K562 (cell line): ENCODE results near the gene CXCL13. TPM values are rescaled to one million over a fixed set of nuclear protein-coding genes. Genes with fewer than 3 reads are reported as not detected.

ENCODE experiments used
- ATAC-seq: fragments of 200-7000 bp; cut with Tn5 transposase; 3 replicates; pipeline ENCODE4 v1.9.1; 2020; ENCODE audit warnings: moderate library complexity
- BruUV-seq: library from RNA; stranded (reverse); fragments of 400-500 nt; replicated peaks from 2 replicates; lab custom pipeline; 2021; lab: Mats Ljungman, UMichigan
- CTCF ChIA-PET: fragments of 300-600 bp; formaldehyde crosslinking; extraction: SDS; loops from one replicate; lab custom pipeline; 2021; ENCODE audit warnings: low intra/inter-chr PET ratio; lab: Yijun Ruan, JAX
- POLR2A ChIA-PET: fragments of 300-600, 350-650 bp; sonication (Branson Sonifier 250); formaldehyde crosslinking; extraction: SDS; loops from one replicate; lab custom pipeline; 2021; ENCODE audit warnings: antibody characterized with exemption, inconsistent platforms; lab: Yijun Ruan, JAX
- DNase-seq, 4 experiments: peaks; one replicate each; pipeline versions ENCODE4 v3.0.0 to v3.0.0-alpha.2; 2011 to 2018; ENCODE audit warnings: low spot score in 3 of 4, mixed read lengths in 3 of 4; ENCODE audit errors: extremely low read depth in 1 of 4
- FAIRE-seq: peaks from 2 replicates; lab custom pipeline; 2011; peaks lifted over from hg19 to GRCh38; lab: Jason Lieb, UNC
- H2AFZ ChIP-seq: 2 replicates; pipeline ENCODE4 v1.6.0; 2011; ENCODE audit warnings: low read depth, low read length, control low read depth, inconsistent platforms
- H3K27ac ChIP-seq: fragments of 200-600 bp; 3 replicates; pipeline ENCODE4 v1.8.0; 2011; ENCODE audit warnings: low read depth, mild to moderate bottlenecking, control low read depth, inconsistent platforms, low read length, moderate library complexity, mixed read lengths; ENCODE audit errors: extremely low read depth
- H3K27me3 ChIP-seq, 2 experiments: fragments of 300-600 bp in 1 of 2; 2 replicates in 1 of 2; 3 replicates in 1 of 2; pipeline versions ENCODE4 v1.6.0 to v1.8.0; 2011; ENCODE audit warnings: inconsistent platforms in 2 of 2, low read length in 2 of 2, mild to moderate bottlenecking in 1 of 2, mixed read lengths in 1 of 2, moderate library complexity in 1 of 2; ENCODE audit not compliant: control insufficient read depth in 2 of 2, insufficient read depth in 2 of 2
- H3K36me3 ChIP-seq: fragments of 300-600 bp; 3 replicates; pipeline ENCODE4 v1.8.0; 2011; ENCODE audit warnings: mild to moderate bottlenecking, low read length, inconsistent platforms; ENCODE audit not compliant: control insufficient read depth, insufficient read depth
- H3K4me1 ChIP-seq, 2 experiments: fragments of 200-600 bp in 1 of 2; replicated peaks in 1 of 2; 2 replicates in 1 of 2; 3 replicates in 1 of 2; pipeline versions ENCODE4 v1.5.1 to v1.8.0; 2011; ENCODE audit warnings: inconsistent platforms in 2 of 2, low read length in 2 of 2, mild to moderate bottlenecking in 1 of 2, mixed read lengths in 1 of 2, moderate library complexity in 1 of 2; ENCODE audit not compliant: control insufficient read depth in 2 of 2, insufficient read depth in 2 of 2
- H3K4me2 ChIP-seq: 2 replicates; pipeline ENCODE4 v1.6.1; 2011; ENCODE audit warnings: low read length, control low read depth, inconsistent platforms, mixed read lengths; ENCODE audit not compliant: insufficient read depth
- H3K4me3 ChIP-seq: fragments of 200-600 bp; sonication (generic), shearing (Covaris generic); 2 replicates; pipeline ENCODE4 v1.5.1; 2016; ENCODE audit warnings: control low read depth, inconsistent platforms
- H3K79me2 ChIP-seq: fragments of 200-600 bp; 3 replicates; pipeline ENCODE4 v1.8.0; 2011; ENCODE audit warnings: low read length, inconsistent platforms; ENCODE audit not compliant: control insufficient read depth, insufficient read depth
- H3K9ac ChIP-seq, 2 experiments: 2 replicates each; pipeline versions ENCODE4 v1.6.0 to v1.6.1; 2011; ENCODE audit warnings: low read depth in 2 of 2, low read length in 2 of 2, control low read depth in 1 of 2, inconsistent platforms in 1 of 2, mild to moderate bottlenecking in 1 of 2, mixed read lengths in 1 of 2; ENCODE audit not compliant: insufficient read depth in 1 of 2
- H3K9me1 ChIP-seq: one replicate; pipeline ENCODE4 v1.6.0; 2011; ENCODE audit warnings: inconsistent platforms, mild to moderate bottlenecking, low read length, moderate library complexity; ENCODE audit not compliant: control insufficient read depth, insufficient read depth
- H3K9me3 ChIP-seq: replicated peaks from 2 replicates; pipeline ENCODE4 v1.5.1; 2011; ENCODE audit warnings: low read depth, low read length, inconsistent platforms; ENCODE audit not compliant: control insufficient read depth, insufficient read depth
- H4K20me1 ChIP-seq: replicated peaks from 2 replicates; pipeline ENCODE4 v1.6.1; 2011; ENCODE audit warnings: low read length, inconsistent platforms, mixed read lengths; ENCODE audit not compliant: control insufficient read depth, insufficient read depth
- CBX3 ChIP-seq, 2 experiments: IDR thresholded peaks; 1 replicate in 1 of 2; 2 replicates in 1 of 2; pipeline ENCODE4 v1.6.1; 2012; ENCODE audit warnings: inconsistent platforms in 2 of 2, low read length in 2 of 2, borderline replicate concordance in 1 of 2, control low read depth in 1 of 2
- EHMT2 ChIP-seq: fragments of 450-650 bp; IDR thresholded peaks from 2 replicates; pipeline ENCODE4 v1.6.1; 2018; ENCODE audit warnings: antibody characterized with exemption
- ETV1 ChIP-seq: fragments of 450-650 bp; conservative IDR thresholded peaks from 2 replicates; pipeline ENCODE4 v1.6.1; 2016; ENCODE audit warnings: missing genetic modification characterization, control low read depth, low read depth, missing compliant biosample characterization
- JUND ChIP-seq, 2 experiments: IDR thresholded peaks; 2 replicates in 1 of 2; 3 replicates in 1 of 2; pipeline ENCODE4 v1.6.1; 2011; ENCODE audit warnings: borderline replicate concordance in 2 of 2, low read depth in 2 of 2, low read length in 2 of 2, improper control_type of control experiment in 1 of 2, missing biosample characterization in 1 of 2, missing genetic modification characterization in 1 of 2, missing genetic modification reagents in 1 of 2
- L3MBTL2 ChIP-seq: fragments of 450-650 bp; IDR thresholded peaks from 2 replicates; pipeline ENCODE4 v1.6.1; 2016; ENCODE audit warnings: mild to moderate bottlenecking, moderate library complexity
- MAFG ChIP-seq: fragments of 450-650 bp; conservative IDR thresholded peaks from 2 replicates; pipeline ENCODE4 v1.6.1; 2016; ENCODE audit warnings: missing genetic modification characterization, missing compliant biosample characterization
- MEF2D ChIP-seq: conservative IDR thresholded peaks from 2 replicates; pipeline ENCODE4 v1.6.1; 2016; ENCODE audit warnings: low read depth, missing genetic modification characterization, missing compliant biosample characterization
- NFE2 ChIP-seq: IDR thresholded peaks from 2 replicates; pipeline ENCODE4 v1.6.1; 2014; ENCODE audit warnings: antibody characterized with exemption, low read depth
- NFE2L1 ChIP-seq: fragments of 450-650 bp; IDR thresholded peaks from 2 replicates; pipeline ENCODE4 v1.6.1; 2016; ENCODE audit warnings: missing genetic modification characterization, low read depth, mild to moderate bottlenecking, missing compliant biosample characterization, moderate library complexity, borderline replicate concordance
- NR2C2 ChIP-seq, 2 experiments: fragments of 200-800 bp in 1 of 2; sonication (Bioruptor generic) in 1 of 2; sonication (generic) in 1 of 2; formaldehyde crosslinking in 1 of 2; IDR thresholded peaks; 2 replicates each; pipeline versions ENCODE4 v1.6.1 to v1.8.0; 2016 to 2022; ENCODE audit warnings: mild to moderate bottlenecking in 1 of 2, missing compliant biosample characterization in 1 of 2, missing genetic modification characterization in 1 of 2, missing genetic modification reagents in 1 of 2
- RBM25 ChIP-seq: fragments of 200-400 bp; formaldehyde crosslinking; IDR thresholded peaks from 2 replicates; pipeline ENCODE4 v1.6.1; 2018; ENCODE audit warnings: low read length, low read depth, moderate library complexity; ENCODE audit not compliant: severe bottlenecking
- SMAD4 ChIP-seq: fragments of 250-450 bp; sonication (Bioruptor Pico); conservative IDR thresholded peaks from 2 replicates; pipeline ENCODE4 v1.8.0; 2021; ENCODE audit warnings: inconsistent platforms, mild to moderate bottlenecking, moderate library complexity
- SMARCA4 ChIP-seq: fragments of 450-650 bp; IDR thresholded peaks from 2 replicates; pipeline ENCODE4 v1.6.1; 2016
- SMARCE1 ChIP-seq: fragments of 450-650 bp; IDR thresholded peaks from 2 replicates; pipeline ENCODE4 v1.7.1; 2016; ENCODE audit warnings: mild to moderate bottlenecking
- U2AF1 ChIP-seq: fragments of 200-400 bp; formaldehyde crosslinking; optimal IDR thresholded peaks from 2 replicates; pipeline ENCODE3; 2017; ENCODE audit warnings: mild to moderate bottlenecking, low read depth, low read length, moderate library complexity
- YY1 ChIP-seq, 3 experiments: IDR thresholded peaks; 2 replicates each; pipeline ENCODE4 v1.6.1; 2011; ENCODE audit warnings: low read length in 2 of 3, mild to moderate bottlenecking in 2 of 3, moderate library complexity in 2 of 3, borderline replicate concordance in 1 of 3, control low read depth in 1 of 3, low read depth in 1 of 3; ENCODE audit not compliant: insufficient read depth in 3 of 3, insufficient replicate concordance in 2 of 3, control insufficient read depth in 1 of 3, insufficient read length in 1 of 3; ENCODE audit errors: extremely low read depth in 1 of 3
- ZFP36 ChIP-seq: fragments of 150-350 bp; IDR thresholded peaks from 2 replicates; pipeline ENCODE4 v1.6.1; 2018; ENCODE audit warnings: low read length, low read depth; ENCODE audit not compliant: partially characterized antibody
- ZNF175 ChIP-seq: fragments of 200-800 bp; sonication (Bioruptor generic); IDR thresholded peaks from 2 replicates; pipeline ENCODE4 v1.6.1; 2016; ENCODE audit warnings: low read depth, mild to moderate bottlenecking, missing genetic modification characterization, missing compliant biosample characterization
- ZNF280A ChIP-seq: fragments of 450-650 bp; IDR thresholded peaks from 2 replicates; pipeline ENCODE4 v1.6.1; 2018; ENCODE audit warnings: mild to moderate bottlenecking, low read depth; ENCODE audit not compliant: partially characterized antibody
- ZNF77 ChIP-seq: fragments of 250-450 bp; sonication (Bioruptor Pico); IDR thresholded peaks from 2 replicates; pipeline ENCODE4 v1.5.0; 2020
- WGBS: fragments of 100-300 bp; shearing (Covaris generic); methylation state at CpG from one replicate; pipeline ENCODE4 v1.1.6; 2016; ENCODE audit warnings: low coverage, mixed read lengths; ENCODE audit not compliant: insufficient coverage; ENCODE audit errors: missing lambda C conversion rate; 5-methylcytosine and 5-hydroxymethylcytosine counted together
- in situ Hi-C: fragments of 300-500 bp; cut with MboI; formaldehyde crosslinking; loops from 4 replicates; pipeline ENCODE4 v1.15.0; 2018; ENCODE audit warnings: inconsistent platforms, mixed read lengths
- intact Hi-C: fragments of 100-400 bp; cut with micrococcal nuclease; formaldehyde crosslinking; loops from 2 replicates; pipeline ENCODE4 v1.14.2; 2022
- polyA plus RNA-seq, 8 experiments: library from polyadenylated mRNA; depleted of rRNA in 4 of 8; stranded (reverse) in 5 of 8; unstranded in 3 of 8; fragments of >200 nt; fragmentation: Nextera tagmentation in 2 of 8; fragmentation: Illumina TruSeq in 1 of 8; extraction: Ambion mirVana in 2 of 8; extraction: Trizol in 1 of 8; gene quantifications; 2 replicates each; pipeline versions ENCODE4 v1.2.1 to v1.2.3, GENCODE V29; 2011 to 2014; ENCODE audit warnings: inconsistent platforms in 1 of 8, missing spikeins in 1 of 8
- total RNA-seq, 7 experiments: library from RNA; depleted of rRNA in 6 of 7; stranded (reverse); fragments of >200 nt in 6 of 7; fragmentation: Illumina TruSeq in 2 of 7; extraction: Trizol in 2 of 7; gene quantifications; 2 replicates each; pipeline versions ENCODE4 v1.2.1 to v1.2.3, GENCODE V29; 2011 to 2021; ENCODE audit warnings: low replicate concordance in 1 of 7

Gene CXCL13
- total and polyA plus RNA-seq, 9 of the 15 experiments (the other 6 are each of a cell fraction or from before 2014, with no cell fraction given) = not detected

GRCh38 chr4:77636902-77637301, 31.3 kb downstream of the CXCL13 start:
- in situ Hi-C loops (no loop called here), intact Hi-C loops (no loop called here)
- Histone ChIP-seq H3K4me1 (peaks cover 0 to 2% of the 10 kb centered on the region in 2 experiments; a peak in 1 of 5 replicates), H3K9ac (no peak overlapping the region), H3K4me3 (no peak overlapping the region), H3K9me3 (no peaks in the 10 kb centered on the region), H3K27me3 (no peaks in the 10 kb centered on the region), H3K4me2 (no peak overlapping the region), H3K27ac (no peak overlapping the region), H4K20me1 (no peaks in the 10 kb centered on the region), H3K9me1 (no peaks in the 10 kb centered on the region), H3K79me2 (no peaks in the 10 kb centered on the region), H3K36me3 (no peaks in the 10 kb centered on the region), H2AFZ (peak overlapping the region; percentile 74)
- no TSS peak for BruUV-seq
- CTCF ChIA-PET = no interaction called here
- DNase-seq = peak in 2 of 4 experiments; percentile 31 to 51
- FAIRE-seq = peak; percentile 86
- 16% methylated on average over 3 of the region's 3 CpGs for WGBS
- POLR2A ChIA-PET = interaction anchor here (0.6 to 0.7 kb wide), 2 partner anchors 226 to 682 kb away, joined by 3 read pairs; partner anchors contain the start of gene MRPL1
- ATAC-seq = peak; percentile 86
- TF ChIP-seq MEF2D (tag) (0 out of 2 replicates have a peak, but pooled peaks have one; percentile 38), ZNF175 (CRISPR knock-in tag) (0 out of 2 replicates have a peak, but pooled peaks have one; percentile 58), RBM25 (no peak), CBX3 (IDR thresholded peaks at IDR 0.05; ENCODE audit: borderline replicate concordance in 1 of 2, low read length in 2 of 2) (peak in 1 of 2 experiments; percentile 85; a peak in 1 of 3 replicates), SMARCE1 (0 out of 2 replicates have a peak, but pooled peaks have one; percentile 20), EHMT2 (peak; percentile 71; the same call in 1 of the 2 replicates), SMARCA4 (0 out of 2 replicates have a peak, but pooled peaks have one; percentile 22), U2AF1 (no peak), MAFG (tag) (peak; percentile 90), JUND (IDR thresholded peaks at IDR 0.05; ENCODE audit: borderline replicate concordance, low read depth, low read length) (0 out of 2 replicates have a peak, but pooled peaks have one; percentile 43), JUND (tag; IDR thresholded peaks at IDR 0.05; ENCODE audit: borderline replicate concordance, low read depth, low read length) (peak; percentile 63; the same call in 1 of the 3 replicates), NFE2 (peak; percentile 90), ZFP36 (peak; percentile 36), L3MBTL2 (peak; percentile 65), NR2C2 (CRISPR knock-in tag; IDR thresholded peaks at IDR 0.05) (no peak), NR2C2 (tag; IDR thresholded peaks at IDR 0.05) (no peak), ETV1 (tag) (peak; percentile 85), SMAD4 (CRISPR knock-in tag) (peak; percentile 83), ZNF77 (no peak), YY1 (IDR thresholded peaks at IDR 0.05; ENCODE audit: borderline replicate concordance in 1 of 3, control insufficient read depth in 1 of 3, extremely low read depth in 1 of 3, insufficient read depth in 3 of 3, insufficient read length in 1 of 3, insufficient replicate concordance in 2 of 3, low read depth in 1 of 3, low read length in 2 of 3) (peak in 1 of 3 experiments; percentile 49), ZNF280A (peak; percentile 13), NFE2L1 (tag) (peak; percentile 64; the same call in 1 of the 2 replicates)
